Effector CD4-positive, alpha-beta T cell (primary cell): ENCODE measurements around the gene SKAP1.
A peak's percentile ranks its signal among the peaks of the same experiment; 100 is the strongest.
"Not testable (repeated sequence)": the region's sequence is repeated elsewhere in the genome, so short reads cannot be mapped to it uniquely, and the experiment has no call there.

Experiments used
- DNase-seq: peaks from one replicate; pipeline ENCODE4 v3.0.0-alpha.2; 2020

Gene SKAP1

GRCh38 chr17:48445248-48445620 is 15.2 kb upstream of the SKAP1 start:
- no peak for DNase-seq

GRCh38 chr17:48444516-48445247 is 14.7 kb upstream of the SKAP1 start:
- DNase-seq, result peak; percentile 26

GRCh38 chr17:48443712-48444111 is 13.7 kb upstream of the SKAP1 start:
- no peak for DNase-seq

GRCh38 chr17:48442819-48443218 is 12.8 kb upstream of the SKAP1 start:
- DNase-seq, result no peak

- DNase-seq, result no peak
Observed at GRCh38 chr17:48441862-48442261, 11.8 kb upstream of the SKAP1 start.

GRCh38 chr17:48441231-48441711 is 11.3 kb upstream of the SKAP1 start:
- DNase-seq, result peak; percentile 45

GRCh38 chr17:48440669-48441068 is 10.7 kb upstream of the SKAP1 start:
- DNase-seq, result no peak

- DNase-seq, result peak; percentile 50
Observed at GRCh38 chr17:48439875-48440505, 10.0 kb upstream of the SKAP1 start.

- no peak for DNase-seq
Observed at GRCh38 chr17:48439110-48439850, 9.3 kb upstream of the SKAP1 start.

- no peak for DNase-seq
Observed at GRCh38 chr17:48438516-48439061, 8.6 kb upstream of the SKAP1 start.

GRCh38 chr17:48433896-48434295 is 3.9 kb upstream of the SKAP1 start:
- no peak for DNase-seq

GRCh38 chr17:48432820-48433775 is 3.1 kb upstream of the SKAP1 start:
- DNase-seq, result no peak

GRCh38 chr17:48429156-48429555 is 858 bp downstream of the SKAP1 start:
- DNase-seq, result peak; percentile 23

- peak; percentile 51 for DNase-seq
Observed at GRCh38 chr17:48427598-48427997, 2.4 kb downstream of the SKAP1 start.

GRCh38 chr17:48426761-48427500 is 3.1 kb downstream of the SKAP1 start:
- no peak for DNase-seq

GRCh38 chr17:48426019-48426665 is 3.9 kb downstream of the SKAP1 start:
- no peak for DNase-seq

GRCh38 chr17:48422060-48422459 is 8.0 kb downstream of the SKAP1 start:
- DNase-seq, result not testable (repeated sequence)

GRCh38 chr17:48420823-48421222 is 9.2 kb downstream of the SKAP1 start:
- no peak for DNase-seq

GRCh38 chr17:48416971-48417370 is 13.0 kb downstream of the SKAP1 start:
- no peak for DNase-seq

GRCh38 chr17:48413613-48414405 is 16.2 kb downstream of the SKAP1 start:
- DNase-seq, result no peak
